Common myeloid progenitor, CD34-positive (primary cell): Measurements from ENCODE around the gene CSF1R.
"Not testable (repeated sequence)": the region's sequence is repeated elsewhere in the genome, so short reads cannot be mapped to it uniquely, and the experiment has no call there.

Experiments
- CTCF ChIA-PET: fragments of 350-600 bp; sonication (Branson Sonifier 250); formaldehyde crosslinking; loops from one replicate; lab custom pipeline; 2021; ENCODE audit warnings: antibody characterized with exemption; lab: Charles Lee
- POLR2A ChIA-PET: fragments of 350-600 bp; sonication (Branson Sonifier 250); formaldehyde crosslinking; loops from one replicate; lab custom pipeline; 2021; ENCODE audit warnings: antibody characterized with exemption; lab: Charles Lee
- DNase-seq, 3 donors: peaks; one replicate each; pipeline versions ENCODE4 v3.0.0 to v3.0.0-alpha.2; 2013
- H3K27ac ChIP-seq, 2 experiments: 1 replicate in 1 of 2; 2 replicates in 1 of 2; pipeline ENCODE4 v1.7.0; 2013; ENCODE audit warnings: inconsistent platforms in 2 of 2, low read length in 2 of 2, mild to moderate bottlenecking in 2 of 2, low read depth in 1 of 2, moderate library complexity in 1 of 2; ENCODE audit not compliant: severe bottlenecking in 2 of 2, insufficient read depth in 1 of 2, poor library complexity in 1 of 2
- H3K27me3 ChIP-seq, 5 experiments: replicated peaks in 2 of 5; 1 replicate in 3 of 5; 2 replicates in 2 of 5; pipeline versions ENCODE4 v1.6.1 to v1.7.0; 2013; ENCODE audit warnings: low read length in 4 of 5, mild to moderate bottlenecking in 2 of 5, moderate library complexity in 2 of 5, inconsistent platforms in 1 of 5; ENCODE audit not compliant: insufficient read depth in 5 of 5, control insufficient read depth in 4 of 5
- H3K36me3 ChIP-seq, 4 experiments: 1 replicate in 2 of 4; 2 replicates in 2 of 4; pipeline versions ENCODE4 v1.6.1 to v1.7.0; 2013; ENCODE audit warnings: low read length in 3 of 4, control low read depth in 1 of 4, mild to moderate bottlenecking in 1 of 4; ENCODE audit not compliant: control insufficient read depth in 4 of 4, insufficient read depth in 4 of 4
- H3K4me1 ChIP-seq, 4 experiments: 1 replicate in 3 of 4; 2 replicates in 1 of 4; pipeline versions ENCODE4 v1.6.1 to v1.7.1; 2013; ENCODE audit warnings: low read length in 3 of 4, mild to moderate bottlenecking in 3 of 4, control low read depth in 1 of 4, inconsistent platforms in 1 of 4, moderate library complexity in 1 of 4; ENCODE audit not compliant: control insufficient read depth in 4 of 4, insufficient read depth in 4 of 4; ENCODE audit errors: control extremely low read depth in 1 of 4
- H3K4me3 ChIP-seq, 7 experiments: 1 replicate in 4 of 7; 2 replicates in 3 of 7; pipeline versions ENCODE4 v1.5.1 to v1.7.0; 2013; ENCODE audit warnings: mild to moderate bottlenecking in 7 of 7, low read length in 6 of 7, moderate library complexity in 6 of 7, inconsistent platforms in 2 of 7, low read depth in 2 of 7, control low read depth in 1 of 7; ENCODE audit not compliant: insufficient read depth in 4 of 7, control insufficient read depth in 1 of 7; ENCODE audit errors: extremely low read depth in 1 of 7
- H3K9me3 ChIP-seq, 5 experiments: 1 replicate in 4 of 5; 2 replicates in 1 of 5; pipeline versions ENCODE4 v1.6.1 to v1.7.1; 2013; ENCODE audit warnings: low read length in 4 of 5, mild to moderate bottlenecking in 2 of 5, inconsistent platforms in 1 of 5, low read depth in 1 of 5, moderate library complexity in 1 of 5; ENCODE audit not compliant: control insufficient read depth in 4 of 5, insufficient read depth in 2 of 5; ENCODE audit errors: control extremely low read depth in 1 of 5
- WGBS: methylation state at CpG from one replicate; pipeline ENCODE4 v1.1.5; 2013; ENCODE audit not compliant: insufficient coverage; 5-methylcytosine and 5-hydroxymethylcytosine counted together

The CSF1R gene

GRCh38 chr5:150103678-150104549 lies 17.6 kb upstream of the CSF1R start:
- Histone ChIP-seq H3K27ac (no peak overlapping the region), H3K27me3 (no peaks in the 10 kb centered on the region), H3K9me3 (no peaks in the 10 kb centered on the region), H3K36me3 (no peaks in the 10 kb centered on the region), H3K4me1 (peaks cover 0 to 32% (median 9%) of the 10 kb centered on the region in 4 experiments), H3K4me3 (no peak overlapping the region)
- DNase-seq: no peak
- CTCF ChIA-PET: interaction anchor here (0.5 to 1.3 kb wide), 6 partner anchors 9 to 114 kb away, joined by 3 to 4 read pairs (median 4); no protein-coding TSS in a partner anchor
- WGBS: 89% methylated on average over 4 of the region's 5 CpGs
- POLR2A ChIA-PET: interaction anchor here (0.6 kb wide), 1 partner anchor 41 kb away, joined by 7 read pairs; no protein-coding TSS in a partner anchor

GRCh38 chr5:150101023-150101422 lies 14.7 kb upstream of the CSF1R start:
- no peaks in the 10 kb centered on the region for H3K9me3 ChIP-seq
- no peaks in the 10 kb centered on the region for H3K27me3 ChIP-seq
- 82% methylated on average over 4 of the region's 6 CpGs for WGBS

GRCh38 chr5:150097152-150097551 lies 10.8 kb upstream of the CSF1R start:
- Histone ChIP-seq H3K4me3 (no peak overlapping the region), H3K27ac (no peak overlapping the region), H3K4me1 (no peaks in the 10 kb centered on the region), H3K27me3 (no peaks in the 10 kb centered on the region), H3K9me3 (no peaks in the 10 kb centered on the region), H3K36me3 (no peaks in the 10 kb centered on the region)
- CTCF ChIA-PET: interaction anchor here (1.0 kb wide), 1 partner anchor 14 kb away, joined by 3 read pairs; no protein-coding TSS in a partner anchor
- DNase-seq: no peak
- POLR2A ChIA-PET: no interaction called here

More at GRCh38 chr5:150101023-150101422, 14.7 kb upstream of the CSF1R start:
- no peaks in the 10 kb centered on the region for H3K36me3 ChIP-seq
- POLR2A ChIA-PET: no interaction called here
- H3K27ac ChIP-seq: no peak overlapping the region
- H3K4me1 ChIP-seq: peaks cover 0 to 4% (median 1%) of the 10 kb centered on the region in 4 experiments
- no peak for DNase-seq
- H3K4me3 ChIP-seq: no peak overlapping the region
- CTCF ChIA-PET: interaction anchor here (0.9 to 1.7 kb wide), 3 partner anchors 15 to 411 kb away, joined by 3 to 5 read pairs (median 3); no protein-coding TSS in a partner anchor

GRCh38 chr5:150092159-150092787 lies 5.9 kb upstream of the CSF1R start:
- DNase-seq: no peak
- Histone ChIP-seq H3K27me3 (no peaks in the 10 kb centered on the region), H3K9me3 (no peaks in the 10 kb centered on the region), H3K36me3 (no peaks in the 10 kb centered on the region), H3K4me3 (no peak overlapping the region), H3K4me1 (peaks cover 4 to 18% (median 7%) of the 10 kb centered on the region in 4 experiments), H3K27ac (no peak overlapping the region)
- WGBS: 100% methylated on average over 2 of the region's 3 CpGs
- CTCF ChIA-PET: no interaction called here
- POLR2A ChIA-PET: no interaction called here

GRCh38 chr5:150085191-150085912 lies 1.0 kb downstream of the CSF1R start:
- no peak for DNase-seq
- Histone ChIP-seq H3K27me3 (no peaks in the 10 kb centered on the region), H3K4me1 (peaks cover 28 to 86% (median 57%) of the 10 kb centered on the region in 4 experiments), H3K4me3 (peak overlapping the region in 1 of 7 experiments; percentile 65), H3K9me3 (no peaks in the 10 kb centered on the region), H3K36me3 (no peaks in the 10 kb centered on the region), H3K27ac (no peak overlapping the region)
- POLR2A ChIA-PET: no interaction called here
- 96% methylated on average over 4 of the region's 7 CpGs for WGBS
- CTCF ChIA-PET: interaction anchor here (0.8 to 1.1 kb wide), 3 partner anchors 21 to 37 kb away, joined by 3 read pairs; no protein-coding TSS in a partner anchor

GRCh38 chr5:150084754-150085153 lies 1.6 kb downstream of the CSF1R start:
- peak overlapping the region in 1 of 7 experiments; percentile 15 for H3K4me3 ChIP-seq
- POLR2A ChIA-PET, H3K9me3 ChIP-seq, H3K27me3 ChIP-seq, DNase-seq, H3K36me3 ChIP-seq, H3K27ac ChIP-seq: not testable (repeated sequence)
- H3K4me1 ChIP-seq: peaks cover 28 to 92% (median 63%) of the 10 kb centered on the region in 4 experiments
- WGBS: 96% methylated on average over 6 of the region's 6 CpGs
- CTCF ChIA-PET: interaction anchor here (0.8 to 1.0 kb wide), 2 partner anchors 23 to 37 kb away, joined by 3 read pairs; no protein-coding TSS in a partner anchor
